GM18526 (cell line): ENCODE data around the gene PTCH1.

ENCODE experiments used
- POLR2A ChIP-seq: IDR thresholded peaks from 3 replicates; pipeline ENCODE4 v1.6.1; 2011; ENCODE audit not compliant: insufficient read length; ENCODE audit errors: extremely low read depth

Gene PTCH1

GRCh38 chr9:95517559-95518425 is 1.0 kb upstream of the PTCH1 start:
- TF ChIP-seq POLR2A: no peak

DNA sequence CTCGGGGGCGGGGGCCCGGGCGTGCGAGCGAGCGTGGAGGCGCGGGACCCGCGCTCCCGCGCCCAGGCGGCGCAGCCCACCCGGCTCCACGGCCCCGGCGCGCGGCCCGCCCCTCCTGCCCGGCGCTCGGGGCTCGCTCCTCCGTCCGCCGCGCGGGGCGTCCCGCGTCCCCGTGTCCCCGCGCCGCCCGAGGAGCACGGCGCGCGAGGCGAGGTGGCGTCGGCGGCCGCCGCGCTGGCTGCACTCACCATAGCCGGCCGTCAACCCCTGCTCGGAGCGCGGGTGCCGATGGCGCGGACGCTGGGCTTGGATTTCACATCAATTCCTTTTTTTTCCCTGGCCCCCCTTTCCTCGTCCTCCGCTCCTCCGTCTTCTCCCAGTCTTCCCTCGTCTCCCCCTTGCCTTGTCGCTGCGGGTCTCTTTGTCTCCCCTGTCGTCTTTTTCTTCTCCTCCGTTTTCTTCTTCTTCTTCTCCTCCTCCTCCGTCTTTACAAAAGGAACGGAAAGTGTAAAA is 494 bp downstream of the PTCH1 start:
- no peak for TF ChIP-seq POLR2A

GRCh38 chr9:95515272-95516113 is 1.3 kb downstream of the PTCH1 start:
- TF ChIP-seq POLR2A: no peak

- no peak for TF ChIP-seq POLR2A
Measured at GRCh38 chr9:95514342-95514741, 2.4 kb downstream of the PTCH1 start.

GRCh38 chr9:95513711-95514110 is 3.1 kb downstream of the PTCH1 start:
- TF ChIP-seq POLR2A: no peak

DNA sequence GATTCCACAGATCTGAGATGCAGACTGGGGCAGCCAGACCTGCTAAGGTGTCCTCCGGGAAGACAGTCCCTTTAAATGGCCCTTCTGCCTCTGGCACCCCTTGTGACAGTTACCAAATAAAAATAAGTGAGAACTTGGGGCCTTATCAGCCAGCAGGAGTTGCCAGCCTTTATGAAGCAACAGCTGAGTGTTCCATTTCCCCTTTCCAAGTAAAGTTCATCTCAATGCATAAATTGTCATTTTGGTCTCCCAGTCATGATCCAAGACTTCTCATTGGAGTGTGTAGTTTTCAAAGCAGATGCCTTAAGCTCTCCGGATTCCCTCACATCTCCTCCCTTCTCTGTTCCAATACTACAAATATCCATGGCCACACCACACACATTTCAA is 4.1 kb downstream of the PTCH1 start:
- TF ChIP-seq POLR2A: no peak

- no peak for TF ChIP-seq POLR2A
Measured at GRCh38 chr9:95511952-95512708, 4.6 kb downstream of the PTCH1 start.

DNA sequence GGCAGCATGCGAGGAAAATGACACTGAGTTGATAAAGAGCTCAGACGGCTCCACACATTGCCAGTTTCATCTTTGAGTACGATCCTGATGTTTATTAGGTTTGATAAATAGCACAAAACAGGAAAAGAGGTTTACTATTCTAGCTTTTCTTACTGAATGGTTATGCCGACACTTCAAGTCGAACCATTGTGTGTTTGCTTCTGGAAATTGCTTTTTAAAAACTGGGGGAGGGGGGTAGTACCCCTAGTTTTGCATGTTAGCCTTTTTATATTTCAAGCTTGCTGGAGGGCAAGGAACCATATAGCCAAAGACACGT is 5.2 kb downstream of the PTCH1 start:
- no peak for TF ChIP-seq POLR2A

DNA sequence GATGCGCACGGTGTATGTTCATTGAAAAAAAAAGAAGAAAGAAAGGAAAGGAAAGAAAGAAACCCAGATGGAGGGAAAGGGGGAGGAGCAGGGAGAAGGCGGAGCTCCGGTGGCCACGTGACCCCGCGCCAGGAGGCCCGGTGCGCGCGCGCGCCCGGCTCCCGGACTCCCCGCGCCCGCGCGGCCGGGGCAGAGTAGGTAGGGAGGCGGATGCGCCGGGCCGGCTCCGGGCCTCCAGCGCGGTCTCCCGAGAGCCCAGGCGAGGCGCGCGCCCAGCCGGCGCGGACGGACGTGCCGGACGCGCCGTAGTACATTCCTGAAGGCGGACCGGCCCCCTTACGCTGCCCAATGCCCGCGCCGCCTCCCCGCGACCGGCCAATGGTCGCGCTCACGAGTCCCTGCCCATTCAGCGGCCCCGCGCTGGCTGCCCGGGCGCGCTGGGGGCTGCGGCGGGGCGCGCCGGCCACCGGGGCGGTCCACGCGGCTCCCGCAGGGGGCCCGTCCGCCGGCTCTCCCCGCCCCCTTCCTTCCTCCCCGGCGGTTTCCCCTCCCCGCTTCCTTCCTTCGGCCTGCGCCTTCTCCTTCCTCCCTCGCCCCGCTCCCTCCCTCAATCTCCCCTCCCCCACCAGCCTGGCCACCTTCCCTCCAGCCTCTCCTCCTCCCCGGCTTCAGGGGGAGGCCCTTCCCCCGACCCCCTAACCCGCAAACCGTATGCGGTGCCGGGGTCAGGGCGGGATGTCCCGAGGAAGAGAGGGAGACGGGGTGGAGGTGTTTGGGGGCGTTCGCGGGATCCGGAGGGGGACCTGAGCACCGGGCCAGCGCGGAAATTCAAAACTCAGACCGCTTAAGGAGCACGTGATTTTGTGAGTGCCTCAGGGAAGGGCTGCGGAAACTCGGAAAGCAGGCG is 5.8 kb downstream of the PTCH1 start:
- peak; percentile 77 for TF ChIP-seq POLR2A

DNA sequence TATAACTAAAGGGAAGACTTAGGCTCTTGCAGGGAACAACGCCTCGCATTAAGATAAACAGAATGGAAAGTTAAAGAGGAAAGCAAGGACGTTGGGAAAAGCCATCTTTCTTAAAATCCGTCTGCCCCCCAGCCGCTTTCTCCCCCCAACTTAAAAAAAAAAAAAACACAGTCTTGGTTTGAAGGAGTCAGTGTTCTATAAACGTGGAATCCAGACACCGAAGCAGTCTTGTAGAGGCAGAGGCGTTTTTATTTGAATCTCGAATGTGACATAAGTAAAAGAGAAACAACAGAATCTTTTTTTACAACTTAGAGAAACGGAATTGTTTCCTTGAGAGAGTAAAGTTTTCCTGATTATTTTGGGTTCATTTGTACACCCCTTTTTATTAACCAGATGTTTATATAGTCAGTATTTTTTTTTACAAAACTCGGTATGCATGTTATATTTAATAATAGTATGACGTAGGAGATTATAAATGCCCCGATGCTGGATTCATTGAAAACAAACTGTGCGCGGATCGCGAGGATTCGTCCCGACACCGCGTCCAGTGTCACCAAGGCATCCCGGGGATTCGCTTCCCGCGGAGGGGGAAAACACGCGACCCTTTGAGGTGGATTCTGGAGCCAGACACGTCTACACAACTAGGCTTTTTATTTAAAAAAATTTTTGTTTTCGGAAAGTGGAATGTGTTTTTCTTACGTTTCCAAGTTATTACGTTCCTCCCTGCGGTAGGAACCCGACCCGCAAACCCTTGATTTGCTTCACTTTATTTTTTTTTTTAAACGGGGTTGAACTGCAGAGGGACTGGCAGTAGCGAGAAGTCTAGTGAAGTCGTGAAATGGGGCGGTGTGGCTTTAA is 6.7 kb downstream of the PTCH1 start:
- no peak for TF ChIP-seq POLR2A

DNA sequence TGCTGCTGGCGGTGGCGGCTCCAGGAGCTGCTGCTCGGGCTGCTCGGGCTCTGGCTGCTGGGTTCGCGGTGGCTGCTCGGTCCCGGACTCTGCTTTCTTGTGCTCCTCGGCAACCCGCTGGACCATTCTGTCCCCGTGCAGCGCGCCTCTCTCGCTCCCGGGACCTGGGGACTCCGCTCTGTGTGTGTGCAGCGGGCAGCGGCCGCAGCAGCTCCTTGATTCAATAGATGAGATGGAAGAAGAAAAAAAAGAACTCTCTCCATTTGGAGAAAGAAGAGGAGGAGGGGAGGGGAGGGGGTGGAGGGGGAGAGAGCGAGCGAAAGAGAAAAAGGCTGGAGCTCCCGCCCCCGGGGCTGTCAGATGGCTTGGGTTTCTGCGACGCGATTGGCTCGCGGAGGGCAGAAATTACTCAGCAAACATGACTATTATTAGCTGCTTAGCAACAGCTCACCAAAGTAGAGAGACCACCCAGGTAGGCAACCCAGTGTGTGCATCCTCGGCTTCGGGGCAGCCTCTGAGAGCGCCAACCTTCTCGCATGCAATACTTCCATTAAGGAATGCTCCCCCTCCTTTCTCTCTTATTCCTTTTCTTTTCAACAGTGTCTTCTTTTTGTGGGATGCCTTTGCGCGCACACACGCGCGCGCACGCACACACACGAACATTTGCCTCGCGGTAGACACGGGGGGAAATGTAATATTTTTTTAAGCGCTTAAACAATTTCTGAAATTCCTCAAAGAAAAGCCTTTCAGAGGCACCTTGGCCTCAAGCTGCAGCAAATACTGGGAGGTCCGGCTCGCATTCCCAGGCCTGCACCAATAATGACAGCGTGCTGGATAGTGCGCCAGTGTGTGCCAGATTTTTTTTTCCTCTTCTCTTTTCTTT is 7.6 kb downstream of the PTCH1 start:
- TF ChIP-seq POLR2A: peak; percentile 45

DNA sequence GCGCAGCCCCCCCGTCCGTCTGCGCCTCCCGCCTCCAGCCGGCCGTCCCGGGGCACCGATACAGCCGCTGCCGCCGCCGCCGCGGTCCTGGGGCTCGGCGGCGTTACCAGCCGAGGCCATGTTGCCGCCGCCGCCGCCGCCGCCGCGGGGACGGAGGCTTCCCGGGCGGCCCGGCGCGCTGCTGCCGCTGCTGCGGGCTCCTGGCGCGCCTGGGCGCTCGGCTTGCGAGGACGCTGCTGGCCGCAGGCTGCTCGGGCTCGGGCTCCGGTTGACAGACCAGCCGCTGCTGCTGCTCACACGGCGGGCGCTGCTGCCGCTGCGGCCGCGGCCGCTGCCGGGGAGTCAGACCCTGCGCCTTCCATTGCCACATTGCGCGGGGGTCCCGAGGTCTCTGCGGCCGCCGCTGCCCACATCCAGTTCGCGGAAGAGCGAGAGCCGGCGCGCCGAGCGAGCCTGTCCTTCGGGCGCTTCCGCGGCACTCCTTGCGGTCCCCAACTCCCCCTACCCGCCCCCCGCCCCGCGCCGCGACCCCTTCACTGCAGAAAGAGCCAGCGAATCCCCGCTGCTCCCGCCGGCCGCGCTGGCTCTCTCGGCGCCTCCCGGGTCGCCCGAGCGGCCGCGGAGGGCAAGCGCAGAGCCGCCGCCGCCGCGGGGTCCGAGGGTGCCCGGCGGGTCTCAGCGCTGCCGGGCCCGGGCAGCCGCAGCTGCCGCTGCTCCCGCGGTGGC is 8.4 kb downstream of the PTCH1 start:
- TF ChIP-seq POLR2A: no peak
